ENCODE measurements around the gene SGMS2. TPM values are rescaled to one million over a fixed set of nuclear protein-coding genes. Genes with fewer than 3 reads are reported as not detected.

The SGMS2 gene
- total and polyA plus RNA-seq, 2 donors (not counting 1 experiment from before 2014, with no cell fraction given) = 0.12 TPM; not detected in 1

- Histone ChIP-seq H3K4me2 (replicated peaks; ENCODE audit: low read depth, low read length, poor library complexity, severe bottlenecking) (no peak overlapping the region), H3K4me1 (ENCODE audit: control insufficient read depth in 2 of 2, insufficient read depth in 2 of 2, low read length in 2 of 2) (no peaks in the 10 kb centered on the region), H4K20me1 (ENCODE audit: control insufficient read depth, insufficient read depth, low read length, poor library complexity, severe bottlenecking) (no peaks in the 10 kb centered on the region), H2AFZ (ENCODE audit: insufficient read depth, low read depth, low read length, poor library complexity, severe bottlenecking) (no peak overlapping the region), H3K36me3 (replicated peaks in 1 of 2; ENCODE audit: control extremely low read depth in 1 of 2, control insufficient read depth in 1 of 2, extremely low read depth in 1 of 2, insufficient read depth in 2 of 2, low read length in 1 of 2) (no peaks in the 10 kb centered on the region), H3K27ac (ENCODE audit: low read length in 2 of 2) (no peak overlapping the region), H3K27me3 (replicated peaks in 1 of 4; ENCODE audit: control extremely low read depth in 1 of 4, control insufficient read depth in 3 of 4, insufficient read depth in 4 of 4, low read length in 3 of 4) (no peaks in the 10 kb centered on the region), H3K4me3 (ENCODE audit: control extremely low read depth in 1 of 5, extremely low read depth in 1 of 5, insufficient read depth in 1 of 5, low read depth in 2 of 5, low read length in 4 of 5) (no peak overlapping the region), H3K79me2 (ENCODE audit: control insufficient read depth, insufficient read depth, low read length) (no peaks in the 10 kb centered on the region), H3K9ac (ENCODE audit: low read length) (no peak overlapping the region), H3K9me3 (ENCODE audit: control extremely low read depth in 1 of 3, control insufficient read depth in 2 of 3, insufficient read depth in 1 of 3, low read length in 2 of 3) (peaks cover 0 to 2% (median 0%) of the 10 kb centered on the region in 3 donors)
- H3K4me1 Mint-ChIP-seq = no peaks in the 10 kb centered on the region
- H3K9me3 Mint-ChIP-seq (ENCODE audit: insufficient read depth) = no peaks in the 10 kb centered on the region
- H3K27ac Mint-ChIP-seq = no peak overlapping the region
- CTCF ChIA-PET = no interaction called here
- TF ChIP-seq EZH2 (IDR thresholded peaks at IDR 0.05; ENCODE audit: borderline replicate concordance, insufficient read depth, low read depth, low read length, poor library complexity, severe bottlenecking) (no peak), CTCF (IDR thresholded peaks at IDR 0.05) (no peak)
- POLR2A ChIA-PET = no interaction called here
- DNase-seq (no peak), ATAC-seq (ENCODE audit: low read depth) (no peak)
- H3K27me3 Mint-ChIP-seq = peaks cover 29% of the 10 kb centered on the region
- 83% methylated on average over 2 of the region's 3 CpGs for WGBS (ENCODE audit: insufficient coverage)
- no peak overlapping the region for H3K4me3 Mint-ChIP-seq
- intact Hi-C loops (cut with micrococcal nuclease) = no loop called here
Observed at GRCh38 chr4:107804956-107805355, 19.8 kb upstream of the SGMS2 start.

GRCh38 chr4:107806196-107806595, 18.5 kb upstream of the SGMS2 start:
- ATAC-seq (ENCODE audit: low read depth) (no peak), DNase-seq (no peak)
- intact Hi-C loops (cut with micrococcal nuclease) = no loop called here
- Histone ChIP-seq H4K20me1 (ENCODE audit: control insufficient read depth, insufficient read depth, low read length, poor library complexity, severe bottlenecking) (no peaks in the 10 kb centered on the region), H3K9ac (ENCODE audit: low read length) (no peak overlapping the region), H3K36me3 (replicated peaks in 1 of 2; ENCODE audit: control extremely low read depth in 1 of 2, control insufficient read depth in 1 of 2, extremely low read depth in 1 of 2, insufficient read depth in 2 of 2, low read length in 1 of 2) (no peaks in the 10 kb centered on the region), H2AFZ (ENCODE audit: insufficient read depth, low read depth, low read length, poor library complexity, severe bottlenecking) (no peak overlapping the region), H3K9me3 (ENCODE audit: control extremely low read depth in 1 of 3, control insufficient read depth in 2 of 3, insufficient read depth in 1 of 3, low read length in 2 of 3) (no peaks in the 10 kb centered on the region), H3K79me2 (ENCODE audit: control insufficient read depth, insufficient read depth, low read length) (no peaks in the 10 kb centered on the region), H3K4me3 (ENCODE audit: control extremely low read depth in 1 of 5, extremely low read depth in 1 of 5, insufficient read depth in 1 of 5, low read depth in 2 of 5, low read length in 4 of 5) (no peak overlapping the region), H3K27ac (ENCODE audit: low read length in 2 of 2) (no peak overlapping the region), H3K4me2 (replicated peaks; ENCODE audit: low read depth, low read length, poor library complexity, severe bottlenecking) (no peak overlapping the region), H3K27me3 (replicated peaks in 1 of 4; ENCODE audit: control extremely low read depth in 1 of 4, control insufficient read depth in 3 of 4, insufficient read depth in 4 of 4, low read length in 3 of 4) (no peaks in the 10 kb centered on the region), H3K4me1 (ENCODE audit: control insufficient read depth in 2 of 2, insufficient read depth in 2 of 2, low read length in 2 of 2) (no peaks in the 10 kb centered on the region)
- H3K4me1 Mint-ChIP-seq = no peaks in the 10 kb centered on the region
- POLR2A ChIA-PET = no interaction called here
- CTCF ChIA-PET = no interaction called here
- no peak overlapping the region for H3K27ac Mint-ChIP-seq
- H3K27me3 Mint-ChIP-seq = peaks cover 27% of the 10 kb centered on the region
- TF ChIP-seq CTCF (IDR thresholded peaks at IDR 0.05) (no peak), EZH2 (IDR thresholded peaks at IDR 0.05; ENCODE audit: borderline replicate concordance, insufficient read depth, low read depth, low read length, poor library complexity, severe bottlenecking) (no peak)
- no peaks in the 10 kb centered on the region for H3K9me3 Mint-ChIP-seq (ENCODE audit: insufficient read depth)
- no CpG with 5 or more reads among the region's 2 CpGs for WGBS (ENCODE audit: insufficient coverage)
- no peak overlapping the region for H3K4me3 Mint-ChIP-seq

Data from B cell (primary cell).